MM.1S (cell line): Measurements from ENCODE around the gene TMED5.

ENCODE experiments used
- DNase-seq: peaks from one replicate; pipeline ENCODE4 v3.0.0-alpha.2; 2015
- H2AFZ ChIP-seq: fragments of 300-600 bp; sonication (generic); 2 replicates; pipeline ENCODE4 v1.6.0; 2016; ENCODE audit warnings: antibody characterized with exemption, low read length
- H3F3A ChIP-seq: fragments of 300-600 bp; sonication (generic); 2 replicates; pipeline ENCODE4 v1.6.1; 2016; ENCODE audit warnings: mild to moderate bottlenecking, antibody characterized with exemption, low read length, moderate library complexity, mixed read lengths; ENCODE audit not compliant: insufficient read depth
- H3K27ac ChIP-seq: fragments of 300-600 bp; sonication (generic); 2 replicates; pipeline ENCODE4 v1.5.1; 2016; ENCODE audit warnings: mild to moderate bottlenecking, low read length
- H3K27me3 ChIP-seq: fragments of 300-600 bp; sonication (generic); replicated peaks from 2 replicates; pipeline ENCODE4 v1.6.0; 2016; ENCODE audit warnings: low read length; ENCODE audit not compliant: insufficient read depth
- H3K36me3 ChIP-seq: fragments of 300-600 bp; sonication (generic); replicated peaks from 2 replicates; pipeline ENCODE4 v1.6.1; 2016; ENCODE audit warnings: mild to moderate bottlenecking, low read length, mixed read lengths; ENCODE audit not compliant: insufficient read depth
- H3K4me1 ChIP-seq: fragments of 300-600 bp; sonication (generic); 2 replicates; pipeline ENCODE4 v1.6.1; 2016; ENCODE audit warnings: low read length, mixed read lengths
- H3K4me2 ChIP-seq: fragments of 300-600 bp; sonication (generic); 2 replicates; pipeline ENCODE4 v1.6.0; 2016; ENCODE audit warnings: low read depth, low read length
- H3K4me3 ChIP-seq: fragments of 300-600 bp; sonication (generic); 2 replicates; pipeline ENCODE4 v1.5.1; 2016; ENCODE audit warnings: low read length, mixed read lengths
- H3K79me2 ChIP-seq: fragments of 300-600 bp; sonication (generic); 2 replicates; pipeline ENCODE4 v1.6.1; 2016; ENCODE audit warnings: mixed run types, low read length, mixed read lengths
- H3K9ac ChIP-seq: fragments of 300-600 bp; sonication (generic); 2 replicates; pipeline ENCODE4 v1.6.1; 2016; ENCODE audit warnings: low read length, mixed read lengths
- H3K9me2 ChIP-seq: fragments of 300-600 bp; sonication (generic); replicated peaks from 2 replicates; pipeline ENCODE4 v1.6.1; 2016; ENCODE audit warnings: mild to moderate bottlenecking, low read length, mixed read lengths; ENCODE audit not compliant: insufficient read depth
- H3K9me3 ChIP-seq: fragments of 300-600 bp; sonication (generic); replicated peaks from 2 replicates; pipeline ENCODE4 v1.6.1; 2016; ENCODE audit warnings: mild to moderate bottlenecking, low read length, mixed read lengths; ENCODE audit not compliant: insufficient read depth
- H4K20me1 ChIP-seq: fragments of 300-600 bp; sonication (generic); 2 replicates; pipeline ENCODE4 v1.6.1; 2016; ENCODE audit warnings: mild to moderate bottlenecking, low read length, moderate library complexity, mixed read lengths; ENCODE audit not compliant: insufficient read depth
- CTCF ChIP-seq: fragments of 300-600 bp; sonication (generic); IDR thresholded peaks from 2 replicates; pipeline ENCODE4 v1.5.1; 2016; ENCODE audit warnings: antibody characterized with exemption, low read length, mixed read lengths
- EZH2 ChIP-seq: fragments of 300-600 bp; sonication (generic); optimal IDR thresholded peaks from 2 replicates; pipeline ENCODE3; 2017; ENCODE audit warnings: low read depth, mild to moderate bottlenecking, antibody characterized with exemption, low read length, mixed read lengths
- EZH2phosphoT487 ChIP-seq: fragments of 300-600 bp; sonication (generic); IDR thresholded peaks from 2 replicates; pipeline ENCODE4 v1.6.1; 2018; ENCODE audit warnings: antibody characterized with exemption, low read length

TMED5 gene

GRCh38 chr1:93111065-93111464 lies 69.1 kb downstream of the TMED5 start:
- H3K4me2 ChIP-seq: peak overlapping the region; percentile 59
- peak overlapping the region; percentile 8; the same call in 1 of the 2 replicates for H3K27ac ChIP-seq
- H3K9me3 ChIP-seq: no peaks in the 10 kb centered on the region
- H3K36me3 ChIP-seq: no peaks in the 10 kb centered on the region; the same call in 1 of the 2 replicates
- no peaks in the 10 kb centered on the region for H4K20me1 ChIP-seq
- DNase-seq: peak; percentile 26
- H3K27me3 ChIP-seq: no peaks in the 10 kb centered on the region
- H3K9me2 ChIP-seq: no peaks in the 10 kb centered on the region
- H3K4me3 ChIP-seq: peak overlapping the region; percentile 20; the same call in 1 of the 2 replicates
- H3F3A ChIP-seq: 0 out of 2 replicates have a peak, but pooled peaks cover 3% of the 10 kb centered on the region
- TF ChIP-seq EZH2phosphoT487: no peak
- TF ChIP-seq EZH2: no peak
- no peak for TF ChIP-seq CTCF
- peaks cover 64% of the 10 kb centered on the region for H3K79me2 ChIP-seq
- H3K9ac ChIP-seq: no peak overlapping the region; the same call in 1 of the 2 replicates
- no peak overlapping the region for H2AFZ ChIP-seq
- peaks cover 10% of the 10 kb centered on the region; the same call in 1 of the 2 replicates for H3K4me1 ChIP-seq

- no peak overlapping the region for H3K9ac ChIP-seq
- H3K36me3 ChIP-seq: no peaks in the 10 kb centered on the region
- no peak overlapping the region for H3K27ac ChIP-seq
- H3K27me3 ChIP-seq: no peaks in the 10 kb centered on the region
- H3K9me2 ChIP-seq: no peaks in the 10 kb centered on the region
- H2AFZ ChIP-seq: no peak overlapping the region
- H3K4me3 ChIP-seq: no peak overlapping the region
- peaks cover 10% of the 10 kb centered on the region; the same call in 1 of the 2 replicates for H3K4me1 ChIP-seq
- 0 out of 2 replicates have a peak, but pooled peaks cover 3% of the 10 kb centered on the region for H3F3A ChIP-seq
- TF ChIP-seq EZH2 (no peak), EZH2phosphoT487 (no peak), CTCF (no peak)
- no peak overlapping the region for H3K4me2 ChIP-seq
- H4K20me1 ChIP-seq: no peaks in the 10 kb centered on the region
- DNase-seq: no peak
- peaks cover 67% of the 10 kb centered on the region for H3K79me2 ChIP-seq
- no peaks in the 10 kb centered on the region for H3K9me3 ChIP-seq
These were observed 70.6 kb downstream of the TMED5 start for GRCh38 chr1:93109578-93109977.

DNA sequence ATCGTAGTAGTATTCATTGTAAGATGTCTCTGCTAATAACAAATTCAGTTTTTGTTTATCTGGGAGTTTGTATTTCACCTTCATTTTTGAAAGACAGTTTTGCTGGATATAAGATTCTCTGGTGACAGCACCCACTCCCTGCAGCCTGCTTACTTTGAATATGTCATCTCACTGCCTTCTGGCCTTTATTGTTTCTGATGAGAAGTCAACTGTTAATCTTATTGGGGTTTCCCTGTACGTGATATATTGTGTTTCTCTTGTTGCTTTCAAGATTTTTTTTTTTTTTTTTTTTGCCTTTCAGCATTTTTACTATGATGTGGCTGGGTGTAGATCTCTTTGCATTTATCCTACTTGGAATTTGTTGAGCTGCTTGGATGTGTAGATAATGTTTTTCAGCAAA lies 71.9 kb downstream of the TMED5 start:
- Histone ChIP-seq H3K4me1 (peaks cover 10% of the 10 kb centered on the region; the same call in 1 of the 2 replicates), H3K27ac (no peak overlapping the region), H3K9ac (no peak overlapping the region), H3K36me3 (no peaks in the 10 kb centered on the region), H2AFZ (no peak overlapping the region), H3K9me3 (no peaks in the 10 kb centered on the region), H3K27me3 (no peaks in the 10 kb centered on the region), H3K9me2 (no peaks in the 10 kb centered on the region), H3F3A (0 out of 2 replicates have a peak, but pooled peaks cover 3% of the 10 kb centered on the region), H3K79me2 (peaks cover 71% of the 10 kb centered on the region), H3K4me3 (no peak overlapping the region), H4K20me1 (no peaks in the 10 kb centered on the region), H3K4me2 (no peak overlapping the region)
- TF ChIP-seq CTCF: no peak
- DNase-seq: no peak
